ENCODE measurements around the gene TMEM72. TPM values are rescaled to one million over a fixed set of nuclear protein-coding genes. Genes with fewer than 3 reads are reported as not detected.
A peak's percentile ranks its signal among the peaks of the same experiment; 100 is the strongest.

The TMEM72 gene
- total and polyA plus RNA-seq, 2 of the 13 experiments (the other 11 are each of a cell fraction or from before 2014, with no cell fraction given): 0.04 TPM; not detected in 1

GRCh38 chr10:44966129-44966815, 55.1 kb downstream of the TMEM72 start (continued):
- TF ChIP-seq, protein P1, sequence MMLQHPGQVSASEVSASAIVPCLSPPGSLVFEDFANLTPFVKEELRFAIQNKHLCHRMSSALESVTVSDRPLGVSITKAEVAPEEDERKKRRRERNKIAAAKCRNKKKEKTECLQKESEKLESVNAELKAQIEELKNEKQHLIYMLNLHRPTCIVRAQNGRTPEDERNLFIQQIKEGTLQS (CRISPR knock-in tag; IDR thresholded peaks at IDR 0.05): peak; percentile 34; the same call in 1 of the 2 replicates
- TF ChIP-seq SRY (CRISPR knock-in tag; IDR thresholded peaks at IDR 0.05) (no peak), KDM5A (IDR thresholded peaks at IDR 0.05; ENCODE audit: borderline replicate concordance, low read length) (no peak), HNF1A (IDR thresholded peaks at IDR 0.05; ENCODE audit: low read depth) (no peak), HNF1A (CRISPR knock-in tag; IDR thresholded peaks at IDR 0.05; ENCODE audit: borderline replicate concordance) (no peak), FOXA3 (CRISPR knock-in tag; IDR thresholded peaks at IDR 0.05) (peak; percentile 20; the same call in 1 of the 2 replicates), NR2F1 (CRISPR knock-in tag; IDR thresholded peaks at IDR 0.05) (no peak), GABPB1 (CRISPR knock-in tag; IDR thresholded peaks at IDR 0.05) (peak; percentile 31; the same call in 1 of the 2 replicates), ETV5 (CRISPR knock-in tag; IDR thresholded peaks at IDR 0.05; ENCODE audit: borderline replicate concordance) (peak; percentile 68; the same call in 1 of the 2 replicates), SAFB2 (CRISPR knock-in tag; IDR thresholded peaks at IDR 0.05; ENCODE audit: borderline replicate concordance, low read depth) (no peak), UBTF (CRISPR knock-in tag; IDR thresholded peaks at IDR 0.05) (no peak), CBX5 (CRISPR knock-in tag; IDR thresholded peaks at IDR 0.05; ENCODE audit: borderline replicate concordance) (no peak), RARA (CRISPR knock-in tag; IDR thresholded peaks at IDR 0.05) (peak; percentile 32; the same call in 1 of the 2 replicates), CEBPG (CRISPR knock-in tag; IDR thresholded peaks at IDR 0.05) (no peak), PHF21A (CRISPR knock-in tag; IDR thresholded peaks at IDR 0.05) (0 out of 2 replicates have a peak, but pooled peaks have one; percentile 38), ELF3 (CRISPR knock-in tag; IDR thresholded peaks at IDR 0.05) (peak; percentile 18; the same call in 1 of the 2 replicates), JUND (CRISPR knock-in tag; IDR thresholded peaks at IDR 0.05) (0 out of 2 replicates have a peak, but pooled peaks have one; percentile 56), ZNF333 (CRISPR knock-in tag; IDR thresholded peaks at IDR 0.05; ENCODE audit: borderline replicate concordance) (no peak), SAP130 (CRISPR knock-in tag; IDR thresholded peaks at IDR 0.05; ENCODE audit: low read depth) (peak; percentile 35; the same call in 1 of the 2 replicates)
- TF ChIP-seq, protein P2, sequence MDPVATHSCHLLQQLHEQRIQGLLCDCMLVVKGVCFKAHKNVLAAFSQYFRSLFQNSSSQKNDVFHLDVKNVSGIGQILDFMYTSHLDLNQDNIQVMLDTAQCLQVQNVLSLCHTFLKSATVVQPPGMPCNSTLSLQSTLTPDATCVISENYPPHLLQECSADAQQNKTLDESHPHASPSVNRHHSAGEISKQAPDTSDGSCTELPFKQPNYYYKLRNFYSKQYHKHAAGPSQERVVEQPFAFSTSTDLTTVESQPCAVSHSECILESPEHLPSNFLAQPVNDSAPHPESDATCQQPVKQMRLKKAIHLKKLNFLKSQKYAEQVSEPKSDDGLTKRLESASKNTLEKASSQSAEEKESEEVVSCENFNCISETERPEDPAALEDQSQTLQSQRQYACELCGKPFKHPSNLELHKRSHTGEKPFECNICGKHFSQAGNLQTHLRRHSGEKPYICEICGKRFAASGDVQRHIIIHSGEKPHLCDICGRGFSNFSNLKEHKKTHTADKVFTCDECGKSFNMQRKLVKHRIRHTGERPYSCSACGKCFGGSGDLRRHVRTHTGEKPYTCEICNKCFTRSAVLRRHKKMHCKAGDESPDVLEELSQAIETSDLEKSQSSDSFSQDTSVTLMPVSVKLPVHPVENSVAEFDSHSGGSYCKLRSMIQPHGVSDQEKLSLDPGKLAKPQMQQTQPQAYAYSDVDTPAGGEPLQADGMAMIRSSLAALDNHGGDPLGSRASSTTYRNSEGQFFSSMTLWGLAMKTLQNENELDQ (CRISPR knock-in tag; IDR thresholded peaks at IDR 0.05; ENCODE audit: borderline replicate concordance): no peak
